Endothelial cell of umbilical vein (primary cell): ENCODE data around the gene CPT1A. TPM values are rescaled to one million over a fixed set of nuclear protein-coding genes. Genes with fewer than 3 reads are reported as not detected.

Experiments used
- BruUV-seq: library from RNA; stranded (reverse); fragments of 400-500 nt; replicated peaks from 2 replicates; lab custom pipeline; 2021; lab: Mats Ljungman, UMichigan
- CTCF ChIA-PET: fragments of 300-600, 350-600 bp; sonication (Branson Sonifier 250); formaldehyde crosslinking; loops from one replicate; lab custom pipeline; 2021; ENCODE audit warnings: antibody characterized with exemption, inconsistent platforms; lab: Charles Lee
- POLR2A ChIA-PET: fragments of 300-600, 350-600 bp; sonication (Branson Sonifier 250); formaldehyde crosslinking; loops from one replicate; lab custom pipeline; 2021; ENCODE audit warnings: antibody characterized with exemption, inconsistent platforms; lab: Charles Lee
- DNase-seq: peaks from one replicate; pipeline ENCODE4 v3.0.0-alpha.2; 2011; ENCODE audit warnings: low read depth, low spot score
- FAIRE-seq: peaks from 2 replicates; lab custom pipeline; 2011; peaks lifted over from hg19 to GRCh38; lab: Jason Lieb, UNC
- H2AFZ ChIP-seq: 2 replicates; pipeline ENCODE4 v1.6.0; 2012; ENCODE audit warnings: low read depth, low read length, control low read depth, inconsistent platforms
- H3K27ac ChIP-seq: 2 replicates; pipeline ENCODE4 v1.5.1; 2011; ENCODE audit warnings: low read depth, mild to moderate bottlenecking, control low read depth, low read length, moderate library complexity; ENCODE audit not compliant: insufficient read depth
- H3K27me3 ChIP-seq, 2 experiments: 2 replicates each; pipeline versions ENCODE4 v1.6.0 to v1.6.1; 2011; ENCODE audit warnings: low read length in 2 of 2, mixed read lengths in 1 of 2; ENCODE audit not compliant: control insufficient read depth in 2 of 2, insufficient read depth in 2 of 2
- H3K36me3 ChIP-seq, 2 experiments: 2 replicates in 1 of 2; 3 replicates in 1 of 2; pipeline ENCODE4 v1.5.1; 2011; ENCODE audit warnings: low read length in 2 of 2, mild to moderate bottlenecking in 1 of 2, moderate library complexity in 1 of 2; ENCODE audit not compliant: control insufficient read depth in 2 of 2, insufficient read depth in 2 of 2; ENCODE audit errors: extremely low read depth in 1 of 2
- H3K4me1 ChIP-seq: 3 replicates; pipeline ENCODE4 v1.5.1; 2011; ENCODE audit warnings: mild to moderate bottlenecking, low read length; ENCODE audit not compliant: control insufficient read depth, insufficient read depth; ENCODE audit errors: extremely low read depth
- H3K4me2 ChIP-seq: 2 replicates; pipeline ENCODE4 v1.6.1; 2011; ENCODE audit warnings: low read length, control low read depth, mixed read lengths; ENCODE audit not compliant: insufficient read depth
- H3K4me3 ChIP-seq, 3 experiments: fragments of 200-600 bp in 1 of 3; sonication (generic), shearing (Covaris generic) in 1 of 3; replicated peaks in 1 of 3; 2 replicates each; pipeline ENCODE4 v1.5.1; 2011 to 2016; ENCODE audit warnings: control low read depth in 3 of 3, low read length in 3 of 3, mild to moderate bottlenecking in 2 of 3, inconsistent platforms in 1 of 3, low read depth in 1 of 3, moderate library complexity in 1 of 3; ENCODE audit not compliant: insufficient read depth in 1 of 3
- H3K79me2 ChIP-seq: 2 replicates; pipeline ENCODE4 v1.6.0; 2012; ENCODE audit warnings: low read length, inconsistent platforms; ENCODE audit not compliant: control insufficient read depth, insufficient read depth
- H3K9ac ChIP-seq: replicated peaks from 2 replicates; pipeline ENCODE3; 2011; ENCODE audit warnings: low read length, control low read depth; ENCODE audit not compliant: insufficient read depth; ENCODE audit errors: extremely low read depth
- H3K9me1 ChIP-seq: replicated peaks from 3 replicates; pipeline ENCODE4 v1.6.0; 2011; ENCODE audit warnings: mild to moderate bottlenecking, low read length; ENCODE audit not compliant: control insufficient read depth, insufficient read depth; ENCODE audit errors: extremely low read depth
- H3K9me3 ChIP-seq: replicated peaks from 2 replicates; pipeline ENCODE4 v1.5.1; 2012; ENCODE audit warnings: low read length, inconsistent platforms; ENCODE audit not compliant: control insufficient read depth, insufficient read depth
- H4K20me1 ChIP-seq: replicated peaks from 2 replicates; pipeline ENCODE3; 2011; ENCODE audit warnings: mild to moderate bottlenecking, low read length; ENCODE audit not compliant: control insufficient read depth, insufficient read depth; ENCODE audit errors: extremely low read depth
- EZH2 ChIP-seq: IDR thresholded peaks from 2 replicates; pipeline ENCODE4 v1.6.1; 2012; ENCODE audit warnings: borderline replicate concordance, low read depth, mild to moderate bottlenecking, moderate library complexity, low read length, inconsistent platforms; ENCODE audit not compliant: severe bottlenecking
- FOS ChIP-seq: IDR thresholded peaks from 2 replicates; pipeline ENCODE4 v1.6.1; 2011; ENCODE audit warnings: mild to moderate bottlenecking, low read length, moderate library complexity, borderline replicate concordance; ENCODE audit not compliant: insufficient read depth
- GATA2 ChIP-seq: IDR thresholded peaks from 2 replicates; pipeline ENCODE4 v1.7.0; 2011; ENCODE audit warnings: low read depth, mild to moderate bottlenecking, moderate library complexity, mixed read lengths, low read length; ENCODE audit not compliant: insufficient read length, insufficient read depth
- JUN ChIP-seq: IDR thresholded peaks from 2 replicates; pipeline ENCODE4 v1.6.1; 2011; ENCODE audit warnings: borderline replicate concordance, low read depth; ENCODE audit not compliant: insufficient read length, insufficient read depth
- MYC ChIP-seq: IDR thresholded peaks from one replicate; pipeline ENCODE4 v1.6.1; 2011; ENCODE audit warnings: mild to moderate bottlenecking, low read depth, low read length
- POLR2A ChIP-seq: IDR thresholded peaks from 2 replicates; pipeline ENCODE4 v1.6.1; 2012; ENCODE audit warnings: low read depth, mild to moderate bottlenecking, control low read depth, low read length
- POLR2AphosphoS5 ChIP-seq: IDR thresholded peaks from 2 replicates; pipeline ENCODE4 v1.6.1; 2012; ENCODE audit warnings: low read depth, mild to moderate bottlenecking, control low read depth, low read length, moderate library complexity; ENCODE audit not compliant: insufficient read depth
- dilution Hi-C: fragments of 300-500 bp; cut with MboI; formaldehyde crosslinking; loops from one replicate; pipeline ENCODE4 v1.15.0; 2019; ENCODE audit warnings: low sequenced_read_pairs; ENCODE audit not compliant: extremely low pct_ligation_motif_present
- intact Hi-C: fragments of 100-400 bp; cut with micrococcal nuclease; formaldehyde crosslinking; loops from one replicate; pipeline ENCODE4 v1.10.0; 2022
- polyA plus RNA-seq, 4 experiments: library from polyadenylated mRNA; depleted of rRNA in 3 of 4; stranded (reverse) in 3 of 4; unstranded in 1 of 4; fragments of >200 nt; gene quantifications; 2 replicates each; pipeline versions ENCODE4 v1.2.1 to v1.2.3, GENCODE V29; 2011 to 2012; ENCODE audit warnings: missing spikeins in 1 of 4
- total RNA-seq: library from RNA; stranded (reverse); gene quantifications from 2 replicates; pipeline ENCODE4 v1.2.3, GENCODE V29; 2021
- TF ChIP-seq, protein P1 (sequence below): IDR thresholded peaks from 2 replicates; pipeline ENCODE4 v1.6.1; 2011; ENCODE audit not compliant: insufficient read depth, insufficient read length
- TF ChIP-seq, protein P2 (sequence below), 2 donors: IDR thresholded peaks; 1 replicate in 1 of 2; 2 replicates in 1 of 2; pipeline ENCODE4 v1.5.1; 2011; ENCODE audit warnings: low read length in 2 of 2, mild to moderate bottlenecking in 2 of 2, moderate library complexity in 2 of 2, control low read depth in 1 of 2, inconsistent platforms in 1 of 2, low read depth in 1 of 2; ENCODE audit not compliant: insufficient read depth in 1 of 2; ENCODE audit errors: extremely low read depth in 1 of 2

CPT1A gene
- total and polyA plus RNA-seq, 2 donors (not counting 3 experiments of a cell fraction or from before 2014, with no cell fraction given) = 26.3 to 62.1 TPM

DNA sequence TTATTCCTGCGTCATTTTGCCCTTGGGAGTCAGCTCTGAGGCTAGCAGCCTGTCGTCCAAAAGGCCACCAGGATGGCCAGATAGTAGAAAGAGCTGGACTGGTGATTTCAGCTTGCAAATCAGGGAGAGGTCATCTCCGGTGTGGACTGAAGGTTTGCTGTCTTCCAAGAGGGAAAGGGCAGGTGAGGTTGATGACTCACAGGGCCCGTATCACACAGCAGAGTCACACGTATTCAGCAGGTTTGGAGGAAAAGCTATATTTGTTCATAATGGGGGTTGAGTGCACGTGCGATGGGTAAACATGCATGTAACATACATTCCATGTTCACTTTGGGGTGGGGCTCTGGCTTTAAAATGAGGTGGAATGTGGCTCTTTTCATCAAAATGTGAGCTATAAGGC, 36.3 kb upstream of the CPT1A start:
- no peak overlapping the region for H3K4me3 ChIP-seq
- intact Hi-C loops (no loop called here), dilution Hi-C loops (no loop called here)
- no peak overlapping the region for H3K9ac ChIP-seq
- CTCF ChIA-PET = no interaction called here
- peaks cover 0 to 2% of the 10 kb centered on the region in 2 experiments for H3K27me3 ChIP-seq
- H3K27ac ChIP-seq = no peak overlapping the region
- TF ChIP-seq, protein P1, sequence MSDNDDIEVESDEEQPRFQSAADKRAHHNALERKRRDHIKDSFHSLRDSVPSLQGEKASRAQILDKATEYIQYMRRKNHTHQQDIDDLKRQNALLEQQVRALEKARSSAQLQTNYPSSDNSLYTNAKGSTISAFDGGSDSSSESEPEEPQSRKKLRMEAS = no peak
- TF ChIP-seq POLR2AphosphoS5 (no peak), JUN (no peak), GATA2 (no peak), FOS (no peak), POLR2A (no peak), EZH2 (no peak), MYC (no peak)
- TF ChIP-seq, protein P2, sequence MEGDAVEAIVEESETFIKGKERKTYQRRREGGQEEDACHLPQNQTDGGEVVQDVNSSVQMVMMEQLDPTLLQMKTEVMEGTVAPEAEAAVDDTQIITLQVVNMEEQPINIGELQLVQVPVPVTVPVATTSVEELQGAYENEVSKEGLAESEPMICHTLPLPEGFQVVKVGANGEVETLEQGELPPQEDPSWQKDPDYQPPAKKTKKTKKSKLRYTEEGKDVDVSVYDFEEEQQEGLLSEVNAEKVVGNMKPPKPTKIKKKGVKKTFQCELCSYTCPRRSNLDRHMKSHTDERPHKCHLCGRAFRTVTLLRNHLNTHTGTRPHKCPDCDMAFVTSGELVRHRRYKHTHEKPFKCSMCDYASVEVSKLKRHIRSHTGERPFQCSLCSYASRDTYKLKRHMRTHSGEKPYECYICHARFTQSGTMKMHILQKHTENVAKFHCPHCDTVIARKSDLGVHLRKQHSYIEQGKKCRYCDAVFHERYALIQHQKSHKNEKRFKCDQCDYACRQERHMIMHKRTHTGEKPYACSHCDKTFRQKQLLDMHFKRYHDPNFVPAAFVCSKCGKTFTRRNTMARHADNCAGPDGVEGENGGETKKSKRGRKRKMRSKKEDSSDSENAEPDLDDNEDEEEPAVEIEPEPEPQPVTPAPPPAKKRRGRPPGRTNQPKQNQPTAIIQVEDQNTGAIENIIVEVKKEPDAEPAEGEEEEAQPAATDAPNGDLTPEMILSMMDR (IDR thresholded peaks at IDR 0.05; ENCODE audit: extremely low read depth in 1 of 2, insufficient read depth in 1 of 2, low read depth in 1 of 2, low read length in 2 of 2) = no peak
- BruUV-seq = no TSS peak
- no peaks in the 10 kb centered on the region for H4K20me1 ChIP-seq
- no peak for FAIRE-seq
- peaks cover 4% of the 10 kb centered on the region for H3K4me1 ChIP-seq
- POLR2A ChIA-PET = no interaction called here
- H2AFZ ChIP-seq = no peak overlapping the region
- H3K9me1 ChIP-seq = no peaks in the 10 kb centered on the region
- H3K4me2 ChIP-seq = no peak overlapping the region
- no peak for DNase-seq
- no peaks in the 10 kb centered on the region for H3K79me2 ChIP-seq
- H3K36me3 ChIP-seq = no peaks in the 10 kb centered on the region
- H3K9me3 ChIP-seq = no peaks in the 10 kb centered on the region
